Colonic mucosa (tissue), 4 donors: Measurements from ENCODE around the gene RAG2. TPM values are rescaled to one million over a fixed set of nuclear protein-coding genes. Genes with fewer than 3 reads are reported as not detected.

Source experiments
- DNase-seq: peaks from one replicate; pipeline ENCODE4 v3.0.0-alpha.2; 2020
- H3K27ac ChIP-seq: fragments of 200-600 bp; one replicate; pipeline ENCODE4 v1.8.0; 2021
- H3K27me3 ChIP-seq: fragments of 200-600 bp; one replicate; pipeline ENCODE4 v1.8.0; 2021
- H3K36me3 ChIP-seq: fragments of 200-600 bp; one replicate; pipeline ENCODE4 v1.8.0; 2021
- H3K4me1 ChIP-seq: fragments of 200-600 bp; one replicate; pipeline ENCODE4 v1.8.0; 2021; ENCODE audit warnings: mild to moderate bottlenecking
- H3K4me3 ChIP-seq: fragments of 200-600 bp; one replicate; pipeline ENCODE4 v1.8.0; 2021
- H3K9ac ChIP-seq, 2 donors: one replicate each; pipeline ENCODE4 v1.7.0; 2013; ENCODE audit warnings: control low read depth in 2 of 2, low read depth in 2 of 2, low read length in 2 of 2
- H3K9me3 ChIP-seq: fragments of 200-600 bp; one replicate; pipeline ENCODE4 v1.8.0; 2021
- intact Hi-C: fragments of 100-400 bp; cut with DNase I; formaldehyde crosslinking; loops from one replicate; pipeline ENCODE4 v1.14.1; 2022
- total RNA-seq, 2 donors: library from RNA; stranded (reverse); fragmentation: NEBNext Ultra II Directional in 1 of 2; extraction: Animal tissue kit (Norgen Biotek cat#: 25700) in 1 of 2; gene quantifications; one replicate each; pipeline ENCODE4 v1.2.1, GENCODE V29; 2021
- TF ChIP-seq, protein P1 (sequence below): fragments of 200-600 bp; IDR thresholded peaks from one replicate; pipeline ENCODE4 v1.8.0; 2022; ENCODE audit warnings: antibody characterized with exemption, mild to moderate bottlenecking
- donor health status: healthy.
- donor health status: DM: no; HTN: no; CAD: no.
- donor health status: DM: no; HTN: no; CAD: no.

The RAG2 gene
- not detected for total RNA-seq

DNA sequence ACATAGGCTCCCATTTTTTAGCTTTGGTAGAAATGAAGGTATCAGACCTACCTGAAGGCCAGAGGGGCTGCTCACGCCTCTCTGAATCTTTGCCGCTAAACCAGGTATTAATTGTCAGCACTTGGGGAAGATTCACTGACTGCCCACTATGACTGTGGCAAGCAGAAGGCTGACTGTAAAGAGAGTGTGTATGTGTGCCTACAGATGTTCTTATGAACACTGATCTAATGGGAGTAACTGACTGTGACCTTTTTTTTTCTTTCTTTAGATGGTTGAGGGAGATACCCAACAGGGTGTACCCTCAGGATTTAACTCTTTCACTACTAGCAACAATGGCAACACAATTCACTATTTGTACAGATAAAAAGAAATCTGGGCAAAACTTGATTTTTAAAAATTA lies at the start of gene RAG2:
Gene RAG2, minus strand, starts transcription at position 186 of the 400 bp plus-strand sequence. CDS start 4,068 bp downstream, outside the sequence.
- Histone ChIP-seq H3K36me3 (no peaks in the 10 kb centered on the region), H3K27me3 (no peaks in the 10 kb centered on the region), H3K4me3 (no peak within 1 kb of the TSS), H3K9me3 (no peaks in the 10 kb centered on the region), H3K27ac (no peak within 1 kb of the TSS), H3K9ac (no peak within 1 kb of the TSS), H3K4me1 (no peaks in the 10 kb centered on the region)
- TF ChIP-seq, protein P1, sequence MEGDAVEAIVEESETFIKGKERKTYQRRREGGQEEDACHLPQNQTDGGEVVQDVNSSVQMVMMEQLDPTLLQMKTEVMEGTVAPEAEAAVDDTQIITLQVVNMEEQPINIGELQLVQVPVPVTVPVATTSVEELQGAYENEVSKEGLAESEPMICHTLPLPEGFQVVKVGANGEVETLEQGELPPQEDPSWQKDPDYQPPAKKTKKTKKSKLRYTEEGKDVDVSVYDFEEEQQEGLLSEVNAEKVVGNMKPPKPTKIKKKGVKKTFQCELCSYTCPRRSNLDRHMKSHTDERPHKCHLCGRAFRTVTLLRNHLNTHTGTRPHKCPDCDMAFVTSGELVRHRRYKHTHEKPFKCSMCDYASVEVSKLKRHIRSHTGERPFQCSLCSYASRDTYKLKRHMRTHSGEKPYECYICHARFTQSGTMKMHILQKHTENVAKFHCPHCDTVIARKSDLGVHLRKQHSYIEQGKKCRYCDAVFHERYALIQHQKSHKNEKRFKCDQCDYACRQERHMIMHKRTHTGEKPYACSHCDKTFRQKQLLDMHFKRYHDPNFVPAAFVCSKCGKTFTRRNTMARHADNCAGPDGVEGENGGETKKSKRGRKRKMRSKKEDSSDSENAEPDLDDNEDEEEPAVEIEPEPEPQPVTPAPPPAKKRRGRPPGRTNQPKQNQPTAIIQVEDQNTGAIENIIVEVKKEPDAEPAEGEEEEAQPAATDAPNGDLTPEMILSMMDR = no peak
- intact Hi-C loops = no loop called here
- no peak for DNase-seq

DNA sequence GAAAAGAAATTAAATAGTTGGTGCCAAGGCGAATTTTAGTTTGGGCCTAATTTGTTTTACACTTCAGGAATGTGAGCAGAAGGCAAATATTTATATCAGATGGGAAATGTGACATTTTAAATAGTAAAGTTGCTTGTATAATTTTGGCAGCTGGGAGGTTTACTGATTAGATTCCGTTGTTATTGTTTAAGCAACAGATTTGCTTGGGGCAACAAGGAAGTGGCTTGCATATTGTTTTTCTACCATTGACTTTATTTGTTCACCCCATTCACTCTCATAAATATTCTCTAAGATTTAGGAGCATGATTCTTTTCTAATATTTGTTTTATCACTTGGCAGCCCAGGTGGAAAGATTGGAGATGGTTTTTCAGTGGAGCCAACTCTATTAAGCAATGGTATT lies 40.5 kb upstream of the RAG2 start:
- Histone ChIP-seq H3K9ac (no peak overlapping the region), H3K27me3 (no peaks in the 10 kb centered on the region), H3K4me1 (no peaks in the 10 kb centered on the region), H3K27ac (no peak overlapping the region), H3K36me3 (no peaks in the 10 kb centered on the region), H3K9me3 (no peaks in the 10 kb centered on the region), H3K4me3 (no peak overlapping the region)
- no peak for DNase-seq
- intact Hi-C loops = no loop called here
- TF ChIP-seq, protein P1 = no peak

DNA sequence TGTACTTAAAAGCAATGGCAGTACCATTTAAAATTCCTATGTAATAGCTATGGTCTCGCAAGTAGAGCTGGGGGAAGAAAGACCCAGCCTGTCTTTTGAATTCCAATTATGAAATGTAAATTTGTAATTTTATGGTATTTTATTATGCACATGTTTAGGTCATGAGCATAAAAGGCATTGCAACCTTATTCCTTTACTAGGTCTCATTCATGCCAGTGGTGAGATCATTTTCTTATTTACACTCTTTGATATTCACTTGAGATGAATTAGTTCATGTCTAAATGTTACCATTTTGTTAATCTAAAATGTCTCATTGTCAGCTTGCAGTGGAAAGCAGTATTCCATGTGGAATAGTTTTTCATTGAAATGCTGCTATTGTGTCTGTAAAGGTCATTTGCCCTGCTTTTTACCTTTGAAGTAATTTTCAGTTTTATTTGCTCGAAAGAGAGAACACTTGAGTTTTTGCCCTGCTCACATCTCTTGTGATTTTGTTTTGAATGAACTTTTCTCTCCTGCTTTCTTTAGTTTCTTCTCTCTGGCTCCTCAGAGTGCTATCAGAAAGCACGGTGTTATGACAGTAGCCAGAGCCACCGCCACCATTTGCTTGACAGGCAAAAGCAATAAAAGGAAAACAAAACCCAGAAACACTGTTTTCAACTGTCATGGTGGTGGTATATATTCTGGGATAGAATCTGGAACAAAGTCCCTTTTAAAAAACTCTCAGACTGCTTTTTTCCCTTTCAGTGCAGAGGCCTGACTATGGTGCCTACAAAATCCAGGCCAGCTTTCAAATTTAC lies 37.2 kb upstream of the RAG2 start:
- TF ChIP-seq, protein P1 = no peak
- Histone ChIP-seq H3K4me3 (no peak overlapping the region), H3K9ac (no peak overlapping the region), H3K36me3 (no peaks in the 10 kb centered on the region), H3K27me3 (no peaks in the 10 kb centered on the region), H3K9me3 (no peaks in the 10 kb centered on the region), H3K27ac (no peak overlapping the region), H3K4me1 (no peaks in the 10 kb centered on the region)
- DNase-seq = no peak
- intact Hi-C loops = no loop called here

DNA sequence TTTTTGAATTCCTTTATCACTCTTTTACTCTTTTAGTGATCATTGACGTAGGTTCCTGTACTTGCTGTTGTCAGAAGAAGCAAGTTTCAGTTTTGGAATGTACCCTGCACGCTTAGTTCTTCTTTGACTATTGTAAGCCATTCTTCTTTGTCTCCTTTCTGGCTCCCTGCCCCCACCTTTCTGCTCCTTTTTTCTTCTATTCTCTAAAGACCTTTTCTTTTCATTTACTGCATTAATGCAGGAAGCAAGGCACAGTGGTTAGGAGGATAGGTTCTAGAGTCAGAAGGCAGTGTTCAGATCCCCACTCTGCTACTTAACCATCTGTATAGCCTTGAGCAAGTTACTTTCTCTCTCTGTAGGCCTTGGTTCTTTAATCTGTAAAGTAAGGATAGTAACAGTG lies 33.7 kb upstream of the RAG2 start:
- Histone ChIP-seq H3K9me3 (no peaks in the 10 kb centered on the region), H3K27me3 (no peaks in the 10 kb centered on the region), H3K4me1 (no peaks in the 10 kb centered on the region), H3K36me3 (no peaks in the 10 kb centered on the region), H3K27ac (no peak overlapping the region), H3K9ac (no peak overlapping the region), H3K4me3 (no peak overlapping the region)
- DNase-seq = no peak
- intact Hi-C loops = no loop called here
- TF ChIP-seq, protein P1 = no peak

DNA sequence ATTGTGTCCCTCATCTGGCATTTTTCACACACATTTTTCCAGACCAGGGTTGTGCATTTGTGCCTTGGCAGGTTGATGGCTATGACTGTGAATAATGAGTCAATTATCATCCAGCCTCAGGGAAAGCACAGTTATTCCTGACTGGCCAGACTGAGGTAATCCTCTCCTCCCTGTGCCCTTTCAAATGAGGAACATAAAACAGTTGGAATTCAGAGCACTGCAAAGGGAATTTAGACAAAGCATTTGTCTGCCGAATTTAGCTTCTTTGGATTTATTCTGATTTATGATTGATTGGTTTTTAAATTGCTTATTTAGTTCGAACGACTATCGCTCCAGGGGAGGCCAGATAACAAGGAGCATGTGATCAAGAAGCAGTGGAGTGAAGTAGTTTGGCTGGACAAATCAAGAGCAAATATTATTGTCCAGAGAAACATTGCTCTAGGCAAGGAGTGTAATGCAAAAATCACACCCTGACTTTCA lies 30.8 kb upstream of the RAG2 start:
- Histone ChIP-seq H3K36me3 (no peaks in the 10 kb centered on the region), H3K27ac (no peak overlapping the region), H3K27me3 (no peaks in the 10 kb centered on the region), H3K9ac (no peak overlapping the region), H3K9me3 (no peaks in the 10 kb centered on the region), H3K4me1 (no peaks in the 10 kb centered on the region), H3K4me3 (no peak overlapping the region)
- intact Hi-C loops = no loop called here
- TF ChIP-seq, protein P1 = no peak
- no peak for DNase-seq
